K562 (cell line): ENCODE measurements around the gene WDR54.

Experiments used
- EP400 ChIP-seq: fragments of 450-650 bp; IDR thresholded peaks from 2 replicates; pipeline ENCODE4 v1.6.1; 2017; ENCODE audit warnings: antibody characterized with exemption, mild to moderate bottlenecking, moderate library complexity
- PPARD ChIP-seq: fragments of 250-450 bp; sonication (Bioruptor Pico); IDR thresholded peaks from 2 replicates; pipeline ENCODE4 v1.8.0; 2022; ENCODE audit warnings: inconsistent platforms, mild to moderate bottlenecking, moderate library complexity
- ZBTB49 ChIP-seq: sonication (generic); formaldehyde crosslinking; IDR thresholded peaks from 2 replicates; pipeline ENCODE4 v1.8.0; 2022; ENCODE audit warnings: missing genetic modification reagents, mild to moderate bottlenecking, borderline replicate concordance
- TF ChIP-seq, protein P1 (sequence below), 3 experiments: IDR thresholded peaks in 2 of 3; conservative IDR thresholded peaks in 1 of 3; 2 replicates each; pipeline ENCODE4 v1.5.1; 2011 to 2012; ENCODE audit warnings: low read length in 3 of 3, mild to moderate bottlenecking in 3 of 3, control low read depth in 2 of 3, improper control_type of control experiment in 1 of 3, inconsistent platforms in 1 of 3, low read depth in 1 of 3, mixed read lengths in 1 of 3, moderate library complexity in 1 of 3; ENCODE audit not compliant: insufficient read depth in 2 of 3

- TF ChIP-seq EP400 (no peak), ZBTB49 (CRISPR knock-in tag) (no peak), PPARD (CRISPR knock-in tag) (no peak)
- TF ChIP-seq, protein P1, sequence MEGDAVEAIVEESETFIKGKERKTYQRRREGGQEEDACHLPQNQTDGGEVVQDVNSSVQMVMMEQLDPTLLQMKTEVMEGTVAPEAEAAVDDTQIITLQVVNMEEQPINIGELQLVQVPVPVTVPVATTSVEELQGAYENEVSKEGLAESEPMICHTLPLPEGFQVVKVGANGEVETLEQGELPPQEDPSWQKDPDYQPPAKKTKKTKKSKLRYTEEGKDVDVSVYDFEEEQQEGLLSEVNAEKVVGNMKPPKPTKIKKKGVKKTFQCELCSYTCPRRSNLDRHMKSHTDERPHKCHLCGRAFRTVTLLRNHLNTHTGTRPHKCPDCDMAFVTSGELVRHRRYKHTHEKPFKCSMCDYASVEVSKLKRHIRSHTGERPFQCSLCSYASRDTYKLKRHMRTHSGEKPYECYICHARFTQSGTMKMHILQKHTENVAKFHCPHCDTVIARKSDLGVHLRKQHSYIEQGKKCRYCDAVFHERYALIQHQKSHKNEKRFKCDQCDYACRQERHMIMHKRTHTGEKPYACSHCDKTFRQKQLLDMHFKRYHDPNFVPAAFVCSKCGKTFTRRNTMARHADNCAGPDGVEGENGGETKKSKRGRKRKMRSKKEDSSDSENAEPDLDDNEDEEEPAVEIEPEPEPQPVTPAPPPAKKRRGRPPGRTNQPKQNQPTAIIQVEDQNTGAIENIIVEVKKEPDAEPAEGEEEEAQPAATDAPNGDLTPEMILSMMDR (IDR thresholded peaks at IDR 0.05 in 2 of 3, conservative IDR thresholded peaks at IDR 0.05 in 1 of 3; ENCODE audit: insufficient read depth in 2 of 3, low read depth in 1 of 3, low read length in 3 of 3) = no peak
These were observed 8.2 kb downstream of the WDR54 start for GRCh38 chr2:74429487-74430451.
